NCI-H2081 (cell line): ENCODE data around the gene PON2.
"Not testable (repeated sequence)": the region's sequence is repeated elsewhere in the genome, so short reads cannot be mapped to it uniquely, and the experiment has no call there.

Experiments
- DNase-seq, 2 experiments: peaks; one replicate each; lab custom pipeline; 2025; lab: John Stamatoyannopoulos, UW

PON2 gene

DNA sequence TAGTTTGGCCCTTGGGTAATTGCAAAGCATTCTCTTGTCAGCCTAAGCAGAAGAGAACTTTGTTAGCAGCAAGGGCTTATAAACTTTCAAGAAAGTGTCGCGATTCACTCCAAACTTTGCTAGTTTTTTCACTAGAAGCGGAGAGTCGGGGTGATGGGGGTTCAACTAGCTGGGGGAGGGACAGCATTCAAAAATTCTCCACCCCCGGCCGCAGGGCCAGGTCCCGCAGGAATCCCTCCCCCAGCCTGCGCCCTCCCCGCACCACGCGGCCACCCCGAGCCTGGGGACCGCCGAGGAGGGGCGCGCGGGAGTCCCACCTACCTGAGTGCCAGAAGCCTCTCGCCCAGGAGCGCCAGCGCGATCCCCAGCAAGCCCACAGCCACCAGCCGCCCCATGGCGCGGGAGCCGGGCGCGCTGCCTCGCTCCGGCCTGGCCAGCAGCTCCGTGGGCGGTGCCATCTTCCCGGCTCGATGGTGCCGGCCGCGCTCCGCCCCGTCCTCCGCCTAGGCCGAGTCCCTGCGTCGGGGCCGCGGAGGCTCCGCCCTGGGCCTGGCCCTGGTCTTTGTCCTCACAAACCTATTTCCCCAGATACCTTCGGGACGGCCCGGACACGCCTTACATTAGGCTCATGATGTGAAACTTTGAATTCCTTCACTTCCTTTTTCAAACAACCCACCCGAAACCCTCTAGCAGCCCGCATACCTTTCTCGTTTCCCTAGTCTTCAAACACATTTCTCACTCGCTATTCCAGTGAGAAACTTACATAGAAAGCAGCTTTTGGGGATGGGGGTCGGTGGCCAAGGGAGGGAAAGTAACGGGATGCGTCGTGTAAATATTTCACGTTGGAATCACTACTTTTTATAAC lies at the start of gene PON2:
TSS of gene PON2 (minus strand) at position 472 of the 865 bp plus-strand sequence. CDS start at position 395, 77 bp downstream.
- DNase-seq: peak; percentile 76 to 86

DNA sequence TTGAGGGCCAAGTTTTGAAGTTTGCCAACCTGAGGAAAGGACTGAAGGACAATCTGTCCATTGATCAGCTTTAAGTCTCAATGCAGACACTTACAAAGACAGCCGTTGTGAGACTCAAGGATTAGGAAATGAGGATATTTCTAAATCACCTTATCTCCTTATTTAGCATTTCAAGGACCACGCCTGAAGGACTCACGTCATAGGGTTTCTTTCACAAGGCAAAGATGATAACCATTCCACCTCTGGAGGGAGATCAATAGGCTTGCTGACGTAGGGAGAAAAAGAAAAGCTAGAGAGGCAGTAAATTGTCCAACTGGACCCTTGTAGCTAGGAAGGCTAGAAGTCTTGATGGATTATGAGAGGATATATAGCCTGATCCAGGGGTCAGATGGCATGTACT lies 47.6 kb upstream of the PON2 start:
- DNase-seq: no peak

DNA sequence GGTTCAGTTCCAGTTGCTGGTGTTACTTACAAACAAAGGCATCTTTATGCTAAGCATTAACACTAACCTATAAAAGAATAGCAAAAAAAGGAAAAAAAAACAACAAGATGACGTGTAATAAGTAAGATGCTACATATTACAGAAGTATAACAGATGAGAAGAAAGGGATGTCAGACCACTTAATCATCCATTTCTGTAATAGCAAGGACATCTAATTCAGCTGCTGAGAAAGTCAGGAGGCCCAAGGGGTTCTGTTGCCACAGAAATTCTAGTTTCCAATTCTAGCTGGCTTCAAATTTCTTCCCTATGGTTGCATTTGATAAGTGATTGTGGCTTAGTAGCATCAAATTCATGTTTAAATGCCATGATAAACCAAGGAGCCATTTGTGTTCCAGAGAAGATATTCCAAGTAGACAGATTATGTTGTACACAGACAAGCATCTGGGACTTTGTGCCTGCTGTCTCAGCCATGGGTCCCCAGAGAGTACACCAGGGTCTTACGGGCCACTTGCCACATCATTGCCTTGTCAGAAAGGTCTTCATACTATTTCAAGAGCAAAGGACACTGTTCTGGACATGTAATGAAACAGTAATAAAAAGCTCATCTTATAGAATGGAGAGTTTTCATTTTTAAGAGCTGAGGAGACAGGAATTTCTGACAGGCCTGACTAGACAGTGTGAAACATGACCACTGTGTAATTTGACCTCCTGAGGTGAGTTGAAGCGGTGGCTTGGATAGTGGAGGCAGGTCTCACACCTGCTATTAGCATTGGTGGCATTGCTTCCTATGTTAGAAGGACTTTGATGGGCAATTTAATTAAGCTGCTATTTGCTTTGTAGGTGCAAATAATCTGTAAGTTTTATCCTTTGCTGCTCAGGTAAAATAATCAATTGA lies 46.7 kb upstream of the PON2 start:
- no peak for DNase-seq

DNA sequence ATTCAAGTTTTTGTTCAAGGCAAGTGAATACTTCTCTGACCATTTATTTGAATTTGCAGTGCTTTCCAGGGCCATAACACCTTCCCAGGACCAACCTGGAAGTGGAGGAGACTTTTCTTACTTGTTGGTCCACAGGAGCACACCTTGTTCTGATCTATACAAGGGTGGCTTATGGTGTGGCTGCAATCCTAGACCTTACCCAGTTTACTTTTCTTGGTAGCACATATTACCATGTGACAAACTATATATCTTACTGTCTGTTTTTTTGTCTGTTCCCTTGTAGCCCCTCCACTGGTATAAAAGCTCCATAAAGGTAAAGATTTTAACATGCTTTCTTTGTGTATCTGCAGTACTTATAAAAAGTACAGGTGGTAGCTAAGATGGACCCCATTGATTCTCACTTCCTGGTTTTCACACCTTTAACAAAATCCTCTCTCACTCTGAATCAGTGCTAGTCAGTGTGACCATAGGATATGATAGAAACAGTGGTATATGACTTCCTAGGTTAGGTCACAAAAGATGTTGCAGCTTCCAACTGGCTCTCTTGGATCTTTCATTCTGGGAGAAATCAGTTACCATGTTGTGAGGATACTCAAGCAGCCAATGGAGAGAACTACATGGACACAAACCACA lies 45.3 kb upstream of the PON2 start:
- no peak for DNase-seq

DNA sequence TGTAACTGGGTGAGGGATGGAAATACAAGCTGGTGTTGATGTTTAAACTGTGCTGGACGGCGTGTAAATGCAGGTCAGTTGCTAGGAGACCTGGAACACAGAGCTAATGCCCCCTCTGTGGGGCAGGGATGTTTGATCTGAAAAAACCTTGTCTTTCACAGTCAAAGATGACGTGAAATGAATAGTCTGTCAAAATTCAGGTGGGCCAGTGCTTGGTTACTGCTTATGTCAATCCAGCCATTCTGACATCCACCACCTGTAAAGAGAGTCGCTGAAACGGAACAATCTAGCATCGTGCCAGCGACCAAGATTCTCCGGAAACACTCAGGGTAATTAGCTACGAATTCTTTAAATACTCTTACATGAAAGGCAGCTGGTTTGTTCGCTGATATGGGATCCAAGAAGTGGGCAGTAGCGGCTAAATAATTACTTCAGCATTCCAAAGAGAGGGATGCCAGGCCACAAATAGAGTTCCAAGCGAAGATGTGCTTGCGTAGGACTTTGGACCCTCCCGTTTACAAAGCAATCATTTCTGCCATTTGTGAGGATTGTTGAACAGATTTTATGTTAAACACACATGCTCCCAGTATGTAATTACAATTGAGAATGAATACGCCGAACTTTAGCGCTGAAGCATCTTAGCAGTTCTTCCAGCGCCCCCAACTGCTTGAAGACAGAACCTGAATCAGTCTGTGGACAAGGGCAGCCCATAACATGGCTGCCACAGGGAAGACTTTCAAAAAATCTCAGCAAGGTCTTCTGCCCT lies 43.6 kb upstream of the PON2 start:
- DNase-seq: peak; percentile 67 to 87

DNA sequence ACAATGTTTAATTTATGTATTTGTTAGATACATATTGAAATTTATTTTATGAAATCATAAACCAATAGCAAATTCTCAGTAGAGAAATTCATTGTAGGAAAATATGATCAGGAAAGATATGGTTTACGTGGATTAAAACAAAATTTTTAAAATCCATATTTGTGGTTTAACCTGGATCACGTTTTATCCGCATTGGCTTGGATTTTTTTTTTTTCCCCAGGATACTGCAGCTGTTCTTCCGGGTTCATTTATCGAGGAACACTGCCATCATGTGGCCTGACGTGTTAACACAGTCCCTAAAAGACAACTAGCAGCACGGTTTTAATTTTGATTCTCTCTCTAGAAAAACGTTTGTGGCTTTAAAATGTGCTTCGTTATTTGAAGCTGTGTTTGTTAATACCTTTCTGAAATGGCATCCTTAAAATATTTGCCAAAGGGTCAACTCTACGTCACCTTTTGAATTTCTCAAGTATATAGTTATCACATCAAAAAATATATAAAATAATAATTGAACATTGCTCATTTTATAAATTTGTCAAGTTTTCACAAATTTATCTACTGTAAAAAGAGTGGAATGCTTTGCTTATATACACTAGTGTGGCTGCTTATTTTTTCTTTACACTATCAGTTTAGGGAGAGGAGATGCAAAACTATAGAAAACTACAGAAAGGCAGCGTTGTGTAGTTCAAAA lies 42.2 kb upstream of the PON2 start:
- DNase-seq: peak; percentile 90

DNA sequence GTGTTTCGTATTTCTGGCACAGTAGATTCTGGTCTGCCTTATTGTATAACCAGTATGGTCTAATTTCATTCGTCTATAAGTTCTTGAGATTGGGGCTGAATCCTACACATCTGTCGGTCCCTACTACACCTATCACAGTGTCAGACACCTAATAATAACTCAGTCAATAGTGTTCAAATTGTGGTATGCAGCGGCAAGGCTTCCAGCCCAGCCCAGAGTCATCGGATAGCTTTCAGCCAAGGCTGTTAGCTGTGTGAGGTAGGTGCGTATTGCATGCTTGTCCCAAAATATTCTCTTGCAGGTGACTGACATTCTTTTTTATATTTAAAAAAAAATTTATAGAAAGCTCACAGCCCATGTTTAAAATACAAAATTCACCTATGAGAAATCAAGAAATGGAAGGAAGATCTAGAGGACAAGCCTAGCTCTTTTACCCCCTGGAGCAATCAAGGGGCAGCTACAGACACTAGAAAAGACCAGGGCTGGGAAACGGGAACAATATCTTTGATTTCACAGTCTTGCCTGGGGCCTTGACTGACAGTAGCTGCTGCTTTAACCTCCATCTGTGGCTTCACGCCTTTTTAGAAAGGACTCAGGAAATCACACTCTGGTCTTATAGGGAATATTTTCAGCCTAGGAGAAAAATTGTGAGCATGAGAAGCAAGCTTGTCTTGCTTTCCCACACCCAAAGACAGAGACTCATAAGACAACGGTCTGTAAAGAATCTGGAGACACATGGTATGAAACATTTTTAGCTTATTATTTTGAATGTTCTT lies 41.4 kb upstream of the PON2 start:
- DNase-seq: peak; percentile 17 to 61

DNA sequence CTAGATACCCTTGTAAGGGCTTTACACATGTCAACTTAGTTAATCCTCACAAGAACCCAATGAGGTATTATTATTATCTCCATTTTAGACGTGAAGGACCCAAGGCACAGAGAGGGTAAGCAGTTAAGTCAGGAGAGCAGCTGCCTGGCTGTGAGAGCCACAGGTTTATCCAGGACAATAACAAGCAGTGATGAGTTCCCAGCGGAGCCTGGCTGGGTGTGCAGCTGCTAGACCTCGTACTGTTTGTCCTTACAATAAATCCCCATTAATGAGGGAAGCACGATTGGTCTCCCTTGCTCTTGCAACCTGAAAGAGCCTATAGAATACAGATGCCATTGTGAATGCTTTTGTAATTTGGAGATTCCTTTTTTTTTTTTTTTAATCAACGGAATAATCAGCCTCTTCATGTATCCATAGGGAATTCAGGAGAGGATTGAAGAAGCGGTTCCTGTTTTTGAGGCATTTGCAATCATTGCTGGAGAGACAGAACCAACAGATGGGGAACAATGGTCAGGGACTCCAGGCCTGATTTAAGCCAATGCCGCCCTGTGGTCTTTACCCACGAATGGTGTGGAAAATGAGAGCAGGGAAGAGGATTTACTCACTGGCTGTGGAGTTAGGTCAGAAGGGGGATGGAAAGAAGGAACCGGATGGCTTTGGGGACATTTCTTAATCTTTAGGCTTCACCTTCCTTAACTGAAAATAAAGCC lies 38.6 kb upstream of the PON2 start:
- DNase-seq: peak; percentile 85 to 96

DNA sequence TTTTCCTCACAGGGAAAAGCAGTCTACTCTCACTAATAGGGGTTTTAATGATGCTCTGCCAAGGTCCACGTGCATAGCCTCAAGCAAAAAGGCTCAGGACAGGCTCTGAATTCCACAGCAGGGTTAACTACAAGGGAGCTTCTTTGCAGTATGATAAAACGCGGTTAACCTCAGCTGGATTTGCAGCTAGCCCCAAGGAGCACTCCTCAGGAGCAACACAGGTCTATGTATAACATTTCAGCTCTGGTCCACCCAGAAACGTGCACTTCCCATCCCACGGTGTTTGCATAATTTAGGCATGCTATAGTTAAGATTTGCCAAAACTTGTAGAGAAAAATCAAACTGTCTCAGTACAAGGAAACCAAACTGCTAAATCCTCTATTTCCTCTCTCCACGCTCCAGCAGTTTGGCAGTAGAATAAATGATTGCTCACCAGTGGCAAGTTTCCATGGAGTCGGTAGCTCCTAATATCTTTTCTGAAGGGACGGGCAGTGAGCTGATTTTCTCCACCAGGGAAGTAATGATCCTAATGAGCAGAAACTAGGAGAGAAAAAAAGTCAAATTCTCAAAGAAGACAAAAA lies 37.8 kb upstream of the PON2 start:
- peak; percentile 50 to 75 for DNase-seq

DNA sequence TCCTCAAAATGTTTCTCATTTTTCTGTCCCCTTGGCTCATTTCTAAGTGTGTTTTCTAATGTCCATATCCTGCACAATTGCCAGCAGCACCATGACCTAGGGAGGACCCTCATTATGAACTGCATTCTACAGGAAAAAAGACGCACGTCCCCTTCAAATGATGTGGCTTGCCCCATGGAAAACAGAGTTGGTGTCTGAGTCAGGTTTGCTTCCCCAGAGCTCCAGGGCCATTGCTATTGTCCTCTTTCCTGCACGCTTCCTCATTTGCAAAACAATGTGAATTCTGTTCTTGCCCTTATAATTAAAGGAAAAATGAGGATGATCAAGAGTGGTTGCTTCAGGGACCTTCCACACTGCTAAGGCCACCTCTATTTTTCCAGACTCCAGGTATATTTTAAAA lies 36.2 kb upstream of the PON2 start:
- DNase-seq: peak in 1 of 2 experiments; percentile 46

DNA sequence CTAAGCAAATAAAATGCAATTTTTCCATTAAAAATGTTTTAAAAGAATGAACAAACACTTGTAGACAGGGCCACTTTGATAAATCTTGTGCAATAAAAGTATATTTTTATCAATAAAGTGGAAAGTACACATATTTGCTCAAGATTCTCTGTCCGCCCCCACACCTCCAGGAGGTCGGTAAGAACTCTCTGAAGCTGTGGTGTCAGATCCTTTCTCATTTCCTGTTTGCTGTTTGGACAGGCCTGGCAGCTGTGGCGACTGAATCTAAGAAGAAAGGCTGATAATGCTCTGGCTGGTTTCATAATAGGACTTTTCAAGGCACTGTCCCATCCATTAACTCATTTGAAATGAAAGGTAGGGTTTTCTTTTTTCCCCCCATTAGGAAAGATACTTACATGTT lies 35.6 kb upstream of the PON2 start:
- DNase-seq: peak; percentile 83 to 94

DNA sequence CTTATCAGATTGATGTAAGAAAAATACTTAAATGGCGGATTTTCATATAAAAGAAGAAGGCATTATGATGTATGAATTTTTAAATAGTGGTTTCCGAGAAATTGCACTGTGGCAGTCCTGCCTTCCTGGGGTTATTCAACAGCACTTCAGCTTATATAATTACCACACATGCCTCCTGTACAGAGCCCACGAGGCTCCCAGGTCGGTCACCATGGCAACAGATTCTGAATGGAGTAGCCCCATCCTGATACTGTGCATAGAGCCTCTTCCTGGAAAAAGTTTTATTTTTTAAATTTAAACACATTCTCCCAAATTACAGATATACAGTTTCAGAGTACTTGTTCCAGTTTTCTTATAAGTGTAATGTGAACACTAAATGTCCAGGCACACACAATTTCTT lies 35.0 kb upstream of the PON2 start:
- peak; percentile 96 to 98 for DNase-seq

DNA sequence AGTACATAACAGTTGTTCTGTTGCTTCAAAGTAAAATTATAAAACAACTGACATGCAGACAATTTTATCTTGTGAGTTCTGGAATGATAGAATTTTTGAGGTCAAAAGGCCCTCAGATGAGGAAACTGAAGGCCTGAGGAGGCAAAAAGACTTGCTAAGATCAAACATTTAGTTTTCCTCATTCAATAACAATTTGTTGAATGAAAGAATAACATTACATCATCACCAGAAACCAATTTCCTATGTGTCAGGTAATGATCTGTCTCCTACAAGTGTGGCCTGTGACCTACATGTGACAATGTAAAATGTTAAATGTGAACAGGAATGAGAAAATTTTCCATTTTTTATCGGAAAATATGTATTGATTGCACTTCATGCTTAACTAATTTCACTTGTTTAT lies 34.4 kb upstream of the PON2 start:
- peak in 1 of 2 experiments; percentile 32 for DNase-seq

DNA sequence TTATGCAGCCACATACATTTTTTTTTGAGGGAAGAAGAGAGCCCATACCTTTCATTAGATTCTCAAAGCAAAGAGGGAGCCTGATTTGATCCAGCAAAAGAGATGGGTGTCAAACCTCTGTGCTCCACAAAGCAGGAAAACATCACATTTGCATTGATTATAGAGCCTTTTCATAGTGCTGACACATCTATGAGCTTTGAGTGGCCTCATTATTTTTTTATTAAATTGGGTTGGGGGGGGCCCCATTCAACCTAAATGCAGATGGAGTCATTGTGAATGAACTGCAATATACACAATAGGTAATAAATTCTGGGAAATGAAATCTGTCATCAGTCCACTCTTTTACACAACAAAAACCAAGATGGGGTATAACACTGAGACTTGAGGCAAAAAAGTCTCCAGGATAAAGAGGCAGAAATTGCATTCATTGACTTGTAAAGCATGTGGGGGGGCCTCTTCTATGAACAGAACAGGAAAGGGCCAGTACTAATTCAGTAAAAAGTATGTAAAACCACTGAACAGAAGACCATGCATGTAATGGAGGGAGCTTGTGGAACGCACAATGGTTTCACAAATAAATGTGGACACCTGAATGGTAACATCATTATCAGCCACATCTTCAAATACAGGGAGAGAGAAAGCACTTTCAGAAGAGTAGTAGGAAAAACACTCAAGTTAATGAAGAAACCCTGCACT lies 33.2 kb upstream of the PON2 start:
- no peak for DNase-seq

DNA sequence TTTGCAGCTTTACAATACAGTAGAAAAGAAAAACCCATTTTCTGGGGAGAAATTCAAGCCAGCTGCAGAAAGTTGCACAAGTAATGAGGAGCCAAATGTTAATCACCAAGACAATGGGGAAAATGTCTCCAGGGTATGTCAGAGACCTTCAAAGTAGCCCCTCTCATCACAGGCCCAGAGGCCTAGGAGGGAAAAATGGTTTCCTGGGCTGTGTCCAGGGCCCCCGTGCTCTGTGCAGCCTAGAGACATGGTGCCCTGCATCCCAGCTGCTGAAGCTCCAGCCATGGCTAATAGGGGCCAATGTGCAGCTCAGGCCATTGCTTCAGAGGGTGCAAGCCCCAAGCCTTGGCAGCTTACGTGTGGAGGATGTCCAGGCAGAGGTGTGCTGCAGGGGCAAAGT lies 25.8 kb upstream of the PON2 start:
- DNase-seq: not testable (repeated sequence)

DNA sequence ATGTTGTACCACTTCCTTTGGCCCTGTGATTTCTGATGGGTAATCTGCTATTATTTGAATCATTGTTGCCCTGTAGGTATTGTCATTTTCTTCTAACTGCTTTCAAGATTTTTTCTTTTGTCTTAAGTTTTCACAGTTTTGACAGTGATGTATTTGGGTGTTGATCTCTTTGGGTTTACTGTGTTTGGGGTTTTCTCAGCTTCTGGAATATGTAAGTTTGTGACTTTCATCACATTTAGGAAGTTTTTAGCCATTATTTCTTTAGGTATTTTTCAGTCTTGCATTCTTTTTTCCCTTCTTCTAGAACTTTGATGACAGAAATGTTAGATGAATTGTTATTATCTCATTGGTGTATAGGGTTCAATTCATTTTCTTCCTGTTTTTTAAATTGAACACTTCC lies 23.1 kb upstream of the PON2 start:
- DNase-seq: no peak

DNA sequence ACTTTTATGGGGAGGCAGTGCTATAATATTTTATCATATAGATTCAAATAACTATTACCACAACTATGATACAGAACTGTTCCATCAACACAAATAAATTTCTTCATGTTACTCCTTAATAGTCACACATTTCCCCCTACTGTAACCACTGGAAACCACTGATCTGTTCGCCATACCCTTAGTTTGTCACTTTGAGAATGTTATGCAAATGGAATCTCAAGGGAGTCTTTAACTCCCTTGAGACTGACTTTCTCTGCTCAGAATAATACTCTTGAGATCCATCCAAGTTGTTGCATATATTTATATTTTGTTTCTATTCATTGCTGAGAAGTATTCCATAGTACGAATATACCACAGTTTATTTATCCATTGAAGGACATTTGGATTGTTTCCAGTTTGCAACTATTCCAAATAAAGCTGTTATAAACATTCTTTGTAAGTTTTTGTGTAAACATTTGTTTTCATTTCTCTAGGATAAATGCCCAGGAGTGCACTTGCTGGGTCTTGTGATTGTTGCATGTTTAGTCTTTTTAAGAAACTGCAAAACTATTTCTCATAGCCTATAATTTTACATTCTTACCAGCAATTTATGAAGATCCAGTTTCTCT lies 19.7 kb upstream of the PON2 start:
- DNase-seq: no peak

DNA sequence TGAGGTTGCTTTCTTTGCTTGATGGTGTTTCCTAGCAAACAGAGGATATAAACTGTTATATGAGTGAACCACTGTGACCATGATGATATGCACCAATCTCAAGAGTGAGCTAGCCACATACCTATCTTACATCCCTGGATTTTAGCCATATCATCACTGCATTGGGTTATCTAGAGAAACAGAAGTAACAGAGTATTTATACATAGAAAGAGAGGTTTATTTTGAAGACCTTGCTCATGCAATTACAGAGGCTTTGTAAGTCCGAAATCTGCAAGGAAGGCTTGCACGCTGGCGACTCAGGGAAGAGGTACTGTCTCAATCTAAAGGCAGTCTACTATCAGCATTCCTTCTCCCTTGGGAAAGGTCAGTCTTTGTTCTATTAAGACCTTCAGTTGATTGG lies 11.8 kb upstream of the PON2 start:
- no peak for DNase-seq
